GM18505 (cell line): ENCODE measurements around the gene TMEM178B.

Experiments used
- ATAC-seq: cut with Tn5 transposase; IDR thresholded peaks from one replicate; pipeline ENCODE4 v1.9.1; 2021; ENCODE audit not compliant: unreplicated experiment
- POLR2A ChIP-seq: IDR thresholded peaks from 4 replicates; pipeline ENCODE4 v1.6.1; 2011; ENCODE audit warnings: borderline replicate concordance; ENCODE audit not compliant: insufficient read depth, insufficient read length; ENCODE audit errors: extremely low read depth

The TMEM178B gene

GRCh38 chr7:141486959-141487358 lies 413.1 kb downstream of the TMEM178B start:
- ATAC-seq = no peak
- no peak for TF ChIP-seq POLR2A

- TF ChIP-seq POLR2A = no peak
- ATAC-seq = no peak
Measured at GRCh38 chr7:141490474-141490873, 416.6 kb downstream of the TMEM178B start.

GRCh38 chr7:141495057-141495456 lies 421.2 kb downstream of the TMEM178B start:
- TF ChIP-seq POLR2A = no peak
- ATAC-seq = no peak

- no peak for TF ChIP-seq POLR2A
- no peak for ATAC-seq
Measured at GRCh38 chr7:141497391-141497790, 423.5 kb downstream of the TMEM178B start.

GRCh38 chr7:141500608-141501007 lies 426.7 kb downstream of the TMEM178B start:
- no peak for TF ChIP-seq POLR2A

GRCh38 chr7:141501451-141501850 lies 427.6 kb downstream of the TMEM178B start:
- no peak for ATAC-seq
- no peak for TF ChIP-seq POLR2A

More at GRCh38 chr7:141500608-141501007, 426.7 kb downstream of the TMEM178B start:
- no peak for ATAC-seq

GRCh38 chr7:141511316-141511675 lies 437.4 kb downstream of the TMEM178B start:
- TF ChIP-seq POLR2A = no peak
- no peak for ATAC-seq

- ATAC-seq = no peak
- no peak for TF ChIP-seq POLR2A
Measured at GRCh38 chr7:141511676-141512396, 438.0 kb downstream of the TMEM178B start.

GRCh38 chr7:141512597-141512996 lies 438.7 kb downstream of the TMEM178B start:
- ATAC-seq = no peak
- TF ChIP-seq POLR2A = no peak

GRCh38 chr7:141513720-141514119 lies 439.9 kb downstream of the TMEM178B start:
- no peak for TF ChIP-seq POLR2A
- ATAC-seq = no peak

GRCh38 chr7:141515941-141516340 lies 442.1 kb downstream of the TMEM178B start:
- ATAC-seq = no peak
- TF ChIP-seq POLR2A = no peak

- no peak for TF ChIP-seq POLR2A
- no peak for ATAC-seq
Measured at GRCh38 chr7:141519623-141520022, 445.8 kb downstream of the TMEM178B start.

- no peak for TF ChIP-seq POLR2A
- no peak for ATAC-seq
Measured at GRCh38 chr7:141522657-141523342, 448.9 kb downstream of the TMEM178B start.

- no peak for TF ChIP-seq POLR2A
- ATAC-seq = no peak
Measured at GRCh38 chr7:141525973-141526514, 452.2 kb downstream of the TMEM178B start.
